ENCODE measurements around the gene EIF1B. TPM values are rescaled to one million over a fixed set of nuclear protein-coding genes. Genes with fewer than 3 reads are reported as not detected.

EIF1B gene
- polyA plus RNA-seq, 1 donor: 55.7 TPM

GRCh38 chr3:40341671-40342070 is 32.2 kb downstream of the EIF1B start:
- DNase-seq: no peak

- DNase-seq: no peak
Measured at GRCh38 chr3:40350529-40350928, 41.0 kb downstream of the EIF1B start.

- DNase-seq: no peak
Measured at GRCh38 chr3:40355410-40355809, 45.9 kb downstream of the EIF1B start.

- DNase-seq: no peak
Measured at GRCh38 chr3:40358454-40358853, 48.9 kb downstream of the EIF1B start.

Other genes with a start within 250 kb of the EIF1B start
- 0.71 TPM for gene ENTPD3, start 77.5 kb downstream of the EIF1B start, polyA plus RNA-seq (ENCODE audit: insufficient read length)
- gene RPL14, start 147.6 kb downstream of the EIF1B start, polyA plus RNA-seq (ENCODE audit: insufficient read length): 2,744 TPM
- gene ZNF619, start 167.4 kb downstream of the EIF1B start, polyA plus RNA-seq (ENCODE audit: insufficient read length): 3.6 TPM
- 3.5 TPM for gene ZNF620, start 196.3 kb downstream of the EIF1B start, polyA plus RNA-seq (ENCODE audit: insufficient read length)
- 14.8 TPM for gene ZNF621, start 215.3 kb downstream of the EIF1B start, polyA plus RNA-seq (ENCODE audit: insufficient read length)